Activated CD8-positive, alpha-beta T cell treated with anti-CD3 and anti-CD28 coated beads, Interleukin-2, amount 10 ng/mL, durations not matched to agents 7 days and 5 days (primary cell): ENCODE measurements around the gene UBP1. TPM values are rescaled to one million over a fixed set of nuclear protein-coding genes. Genes with fewer than 3 reads are reported as not detected.
"Not testable (repeated sequence)": the region's sequence is repeated elsewhere in the genome, so short reads cannot be mapped to it uniquely, and the experiment has no call there.

Source experiments
- ATAC-seq: fragments of 150-1000 bp; cut with Tn5 transposase; one replicate; pipeline ENCODE4 v1.10.0; 2021; ENCODE audit warnings: moderate library complexity
- CTCF ChIA-PET: fragments of 350-600 bp; sonication (Branson Sonifier 250); formaldehyde crosslinking; loops from one replicate; lab custom pipeline; 2021; ENCODE audit warnings: antibody characterized with exemption; lab: Charles Lee
- POLR2A ChIA-PET: fragments of 350-600 bp; sonication (Branson Sonifier 250); formaldehyde crosslinking; loops from one replicate; lab custom pipeline; 2021; ENCODE audit warnings: antibody characterized with exemption; lab: Charles Lee
- DNase-seq: peaks from one replicate; pipeline ENCODE4 v3.0.0-alpha.2; 2020
- H3K27ac Mint-ChIP-seq: one replicate; pipeline ENCODE4 v1.8.0; 2021; ENCODE audit warnings: mild to moderate bottlenecking, mixed read lengths
- H3K27me3 Mint-ChIP-seq: one replicate; pipeline ENCODE4 v1.8.0; 2021; ENCODE audit warnings: low read depth, mixed read lengths
- H3K36me3 Mint-ChIP-seq: one replicate; pipeline ENCODE4 v1.8.0; 2021; ENCODE audit warnings: low read depth, mixed read lengths
- H3K4me1 Mint-ChIP-seq: one replicate; pipeline ENCODE4 v1.8.0; 2021; ENCODE audit warnings: low read depth, mixed read lengths
- H3K4me3 Mint-ChIP-seq: one replicate; pipeline ENCODE4 v1.8.0; 2021; ENCODE audit warnings: mild to moderate bottlenecking, mixed read lengths
- H3K9me3 Mint-ChIP-seq: one replicate; pipeline ENCODE4 v1.8.0; 2022; ENCODE audit warnings: mixed read lengths; ENCODE audit not compliant: insufficient read depth
- total RNA-seq, 2 experiments: library from RNA; stranded (reverse); gene quantifications; one replicate each; pipeline ENCODE4 v1.2.3, GENCODE V29; 2021

UBP1 gene
- total RNA-seq, 2 experiments from 2014 or later: 61.9 to 64.6 TPM

GRCh38 chr3:33363113-33363800, 76.9 kb downstream of the UBP1 start:
- no peaks in the 10 kb centered on the region for H3K9me3 Mint-ChIP-seq
- peaks cover 15% of the 10 kb centered on the region for H3K27me3 Mint-ChIP-seq
- ATAC-seq: no peak
- no peak overlapping the region for H3K4me3 Mint-ChIP-seq
- ChIA-PET CTCF (interaction anchor here (1.1 to 1.7 kb wide), 2 partner anchors 9 to 10 kb away, joined by 3 to 15 read pairs; no protein-coding TSS in a partner anchor), POLR2A (no interaction called here)
- DNase-seq: no peak
- no peak overlapping the region for H3K27ac Mint-ChIP-seq
- no peaks in the 10 kb centered on the region for H3K36me3 Mint-ChIP-seq
- no peaks in the 10 kb centered on the region for H3K4me1 Mint-ChIP-seq

DNA sequence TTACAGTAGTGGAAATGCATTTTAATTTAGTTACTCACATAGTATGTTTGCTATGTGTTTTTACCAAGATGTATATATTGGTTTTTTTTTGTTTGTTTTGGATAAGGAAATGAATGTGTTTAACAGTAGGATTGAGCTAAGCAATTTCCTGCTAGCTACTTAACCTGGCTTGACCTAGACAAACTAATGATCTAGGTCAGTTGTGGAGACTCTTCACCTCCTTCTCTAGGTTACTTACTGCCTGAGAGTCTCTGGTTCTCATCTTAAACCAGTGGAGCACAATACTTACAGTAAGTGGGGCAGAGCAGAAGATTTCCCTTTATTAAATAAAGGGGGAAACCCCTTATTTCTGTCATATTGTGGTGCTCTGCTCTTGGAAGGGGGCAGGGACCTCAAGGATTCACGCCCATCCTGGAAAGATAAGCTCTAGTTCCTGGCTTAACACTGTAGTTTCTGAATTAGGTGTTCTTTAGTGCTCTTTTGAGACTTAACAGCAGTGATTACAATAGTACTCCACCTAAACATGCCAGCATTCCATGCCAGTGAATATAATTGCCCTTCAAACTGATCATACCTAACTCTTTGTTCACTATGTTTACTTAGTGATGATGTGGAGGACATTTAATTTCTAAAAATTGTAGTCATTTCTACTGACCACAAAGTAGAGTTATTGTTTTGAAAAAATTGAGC, 79.9 kb downstream of the UBP1 start:
- no peak overlapping the region for H3K27ac Mint-ChIP-seq
- no peak for DNase-seq
- no peaks in the 10 kb centered on the region for H3K4me1 Mint-ChIP-seq
- no peak overlapping the region for H3K4me3 Mint-ChIP-seq
- CTCF ChIA-PET: interaction anchor here (1.0 to 4.6 kb wide), 2 partner anchors 13 to 216 kb away, joined by 3 to 29 read pairs; no protein-coding TSS in a partner anchor
- H3K27me3 Mint-ChIP-seq: peaks cover 17% of the 10 kb centered on the region
- POLR2A ChIA-PET: no interaction called here
- ATAC-seq: no peak
- H3K36me3 Mint-ChIP-seq: no peaks in the 10 kb centered on the region
- no peaks in the 10 kb centered on the region for H3K9me3 Mint-ChIP-seq

- POLR2A ChIA-PET: no interaction called here
- Mint-ChIP-seq H3K4me1 (no peaks in the 10 kb centered on the region), H3K27me3 (peaks cover 18% of the 10 kb centered on the region), H3K4me3 (no peak overlapping the region), H3K27ac (no peak overlapping the region), H3K36me3 (no peaks in the 10 kb centered on the region), H3K9me3 (no peaks in the 10 kb centered on the region)
- CTCF ChIA-PET: interaction anchor here (4.6 kb wide), 1 partner anchor 15 kb away, joined by 29 read pairs; no protein-coding TSS in a partner anchor
- ATAC-seq (no peak), DNase-seq (no peak)
Observed at GRCh38 chr3:33358172-33358781, 81.9 kb downstream of the UBP1 start.

DNA sequence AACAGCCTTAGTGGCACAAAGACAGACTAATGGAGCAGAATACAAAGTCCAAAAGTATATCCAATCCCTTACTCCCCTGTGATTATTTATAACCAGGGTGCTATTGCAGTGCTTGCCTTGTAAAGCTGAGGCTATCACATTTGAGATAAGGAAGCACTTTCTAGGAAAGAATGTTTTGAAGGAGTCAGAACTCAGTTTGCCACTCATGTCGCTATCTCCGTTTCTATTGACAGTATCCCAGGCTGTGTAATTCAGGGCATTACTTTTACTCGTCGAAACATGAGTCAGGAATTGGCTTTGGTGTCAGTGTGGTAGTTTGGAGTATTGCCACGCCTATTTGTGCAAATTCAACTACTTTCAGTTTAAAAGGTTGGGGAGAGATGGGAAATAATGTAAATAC, 84.6 kb downstream of the UBP1 start:
- Mint-ChIP-seq H3K27ac (no peak overlapping the region), H3K9me3 (no peaks in the 10 kb centered on the region), H3K36me3 (no peaks in the 10 kb centered on the region), H3K27me3 (peaks cover 19% of the 10 kb centered on the region), H3K4me3 (no peak overlapping the region), H3K4me1 (no peaks in the 10 kb centered on the region)
- ChIA-PET POLR2A (no interaction called here), CTCF (interaction anchor here (1.2 kb wide), 1 partner anchor 17 kb away, joined by 4 read pairs; no protein-coding TSS in a partner anchor)
- DNase-seq (no peak), ATAC-seq (no peak)

DNA sequence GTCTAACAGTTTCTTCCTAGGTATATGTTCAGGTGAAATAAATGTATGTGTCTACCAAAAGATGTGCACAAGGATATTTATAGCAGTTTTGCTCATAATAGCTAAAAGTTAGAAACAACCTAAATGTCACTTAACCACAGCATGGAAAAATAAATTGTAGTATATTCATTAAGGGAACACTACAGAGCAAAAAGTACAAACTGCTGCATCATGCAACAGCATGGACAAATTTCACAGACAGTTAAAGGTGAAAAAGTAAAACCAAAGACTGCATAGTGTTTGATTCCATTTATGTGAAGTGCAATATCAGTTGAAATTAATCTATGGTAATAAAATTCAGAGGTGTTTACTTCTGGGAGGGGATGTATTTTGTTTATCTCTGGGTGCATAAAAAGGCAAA, 100.4 kb downstream of the UBP1 start:
- H3K9me3 Mint-ChIP-seq: no peaks in the 10 kb centered on the region
- no peak overlapping the region for H3K27ac Mint-ChIP-seq
- H3K36me3 Mint-ChIP-seq: no peaks in the 10 kb centered on the region
- H3K4me1 Mint-ChIP-seq: no peaks in the 10 kb centered on the region
- no peak overlapping the region for H3K4me3 Mint-ChIP-seq
- DNase-seq (no peak), ATAC-seq (no peak)
- CTCF ChIA-PET: no interaction called here
- H3K27me3 Mint-ChIP-seq: no peaks in the 10 kb centered on the region
- POLR2A ChIA-PET: no interaction called here

DNA sequence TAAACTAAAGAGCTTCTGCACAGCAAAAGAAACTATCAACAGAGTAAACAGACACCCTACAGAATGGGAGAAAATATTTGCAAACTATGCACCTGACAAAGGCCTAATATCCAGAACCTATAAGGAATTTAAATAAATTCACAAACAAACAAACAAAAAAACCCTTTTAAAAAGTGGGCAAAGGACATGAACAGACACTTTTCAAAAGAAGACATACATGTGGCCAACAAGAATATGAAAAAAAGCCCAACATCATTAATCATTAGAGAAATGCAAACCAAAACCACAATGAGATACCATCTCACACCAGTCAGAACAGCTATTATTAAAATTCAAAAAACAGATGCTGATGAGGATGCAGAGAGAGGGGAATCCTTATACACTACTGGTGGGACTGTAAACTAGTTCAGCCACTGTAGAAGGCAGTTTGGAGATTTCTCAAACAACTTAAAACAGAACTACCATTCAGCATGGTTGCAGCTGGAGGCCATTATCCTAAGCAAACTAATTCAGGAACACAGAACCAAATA, 101.2 kb downstream of the UBP1 start:
- CTCF ChIA-PET, DNase-seq, POLR2A ChIA-PET, H3K27me3 Mint-ChIP-seq, H3K4me1 Mint-ChIP-seq, ATAC-seq, H3K4me3 Mint-ChIP-seq, H3K36me3 Mint-ChIP-seq, H3K27ac Mint-ChIP-seq, H3K9me3 Mint-ChIP-seq: not testable (repeated sequence)

Other genes with a start within 250 kb of the UBP1 start
- gene SUSD5, start 221.6 kb downstream of the UBP1 start, total RNA-seq: not detected
- gene FBXL2, start 163.0 kb downstream of the UBP1 start, total RNA-seq: not detected